NCI-H1694 treated with DMSO at 0.1 percent for 48 hours (cell line): ENCODE results near the gene DEFB131B.
"Not testable (repeated sequence)": the region's sequence is repeated elsewhere in the genome, so short reads cannot be mapped to it uniquely, and the experiment has no call there.

ENCODE experiments used
- DNase-seq: peaks from one replicate; lab custom pipeline; 2025; lab: John Stamatoyannopoulos, UW

The DEFB131B gene

DNA sequence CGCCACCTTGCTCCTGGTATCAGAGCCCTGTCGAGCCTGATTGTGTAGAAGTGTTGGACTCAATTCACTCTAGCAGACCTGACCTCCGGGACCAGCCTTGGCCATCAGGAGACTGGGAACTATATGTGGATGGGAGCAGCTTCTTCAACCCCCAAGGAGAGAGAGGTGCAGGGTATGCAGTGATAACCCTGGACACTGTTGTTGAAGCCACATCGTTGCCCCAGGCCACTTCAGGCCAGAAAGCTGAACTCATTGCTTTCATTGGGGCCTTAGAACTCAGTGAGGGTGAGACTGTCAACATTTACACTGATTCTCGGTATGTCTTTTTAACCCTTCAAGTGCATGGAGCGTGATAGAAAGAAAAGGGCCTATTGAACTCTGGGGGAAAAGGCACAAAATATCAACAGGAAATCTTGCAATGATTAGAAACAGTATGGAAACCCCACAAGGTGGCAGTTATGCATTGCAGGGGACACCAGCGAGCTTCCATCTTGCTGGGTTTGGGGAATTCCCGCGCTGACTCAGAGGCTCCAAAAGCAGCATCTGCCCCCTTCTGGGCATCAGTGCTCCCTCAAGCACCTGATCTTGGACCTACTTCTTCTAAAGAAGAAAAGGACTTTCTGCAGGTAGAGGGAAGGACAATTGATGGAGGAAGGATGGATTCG is 33.2 kb downstream of the DEFB131B start:
- DNase-seq = not testable (repeated sequence)

DNA sequence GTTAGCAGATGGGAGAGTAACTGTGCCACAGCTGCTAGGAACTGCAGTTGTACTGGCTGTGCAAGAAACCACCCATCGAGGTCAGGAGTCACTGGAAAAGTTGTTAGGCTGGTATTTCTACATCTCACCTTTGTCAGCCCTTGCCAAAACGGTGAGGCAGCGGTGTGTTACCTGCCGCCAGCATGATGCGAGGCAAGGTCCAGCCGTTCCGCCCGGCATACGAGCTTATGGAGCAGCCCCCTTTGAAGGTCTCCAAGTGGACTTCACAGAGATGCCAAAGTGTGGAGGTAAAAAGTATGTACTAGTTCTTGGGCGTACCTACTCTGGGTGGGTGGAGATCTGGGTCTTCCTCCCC is 33.7 kb downstream of the DEFB131B start:
- DNase-seq = not testable (repeated sequence)

DNA sequence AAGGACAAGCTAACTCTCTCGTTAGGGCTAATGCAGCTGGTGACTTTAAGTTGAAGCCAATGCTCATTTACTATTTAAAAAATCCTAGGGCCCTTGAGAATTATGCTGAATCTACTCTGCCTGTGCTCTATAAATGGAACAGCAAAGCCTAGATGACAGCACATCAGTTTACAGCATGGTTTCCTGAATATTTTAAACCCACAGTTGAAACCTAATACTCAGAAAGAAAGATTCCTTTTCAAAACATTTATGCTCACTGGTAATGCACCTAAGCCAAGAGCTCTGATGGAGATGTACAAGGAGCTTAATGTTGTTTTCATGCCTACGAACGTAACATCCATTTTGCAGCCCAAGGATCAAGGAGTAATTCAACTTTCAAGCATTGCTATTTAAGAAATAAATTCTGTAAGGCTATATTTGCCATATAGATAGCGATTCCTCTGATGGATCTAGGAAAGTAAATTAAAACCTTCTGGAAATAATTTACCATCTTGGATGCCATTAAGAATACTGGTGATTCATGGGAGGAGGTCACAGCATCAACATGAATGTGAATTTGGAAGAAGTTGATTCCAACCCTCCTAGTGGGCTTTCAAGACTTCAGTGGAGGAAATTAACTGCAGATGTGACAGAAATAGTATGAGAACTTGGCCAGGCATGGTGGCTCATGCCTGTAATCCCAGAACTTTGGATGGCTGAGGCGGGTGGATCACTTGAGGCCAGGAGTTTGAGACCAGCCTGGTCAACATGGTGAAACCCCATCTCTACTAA is 35.7 kb downstream of the DEFB131B start:
- no peak for DNase-seq

DNA sequence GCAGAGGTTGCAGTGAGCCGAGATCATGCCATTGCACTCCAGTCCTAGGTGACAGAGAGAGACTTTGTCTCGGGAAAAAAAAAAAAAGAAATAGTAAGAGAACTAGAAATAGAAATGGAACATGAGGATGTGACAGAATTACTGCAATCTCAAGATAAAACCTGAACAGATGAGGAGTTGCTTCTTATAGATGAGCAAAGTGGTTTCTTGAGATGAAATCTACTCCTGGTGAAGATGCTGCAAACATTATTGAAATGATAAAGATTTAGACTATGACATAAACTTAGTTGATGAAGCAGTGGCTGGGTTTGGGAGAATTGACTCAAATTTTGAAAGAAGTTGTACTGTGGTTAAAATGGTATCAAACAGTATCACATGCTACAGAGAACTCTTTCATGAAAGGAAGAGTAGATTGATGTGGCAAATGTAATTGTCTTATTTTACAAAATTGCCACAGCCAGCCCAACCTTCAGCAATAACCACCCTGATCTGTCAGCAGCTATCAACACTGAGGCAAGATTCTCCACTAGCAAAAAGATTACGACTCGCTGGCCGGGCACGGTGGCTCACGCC is 36.5 kb downstream of the DEFB131B start:
- no peak for DNase-seq

DNA sequence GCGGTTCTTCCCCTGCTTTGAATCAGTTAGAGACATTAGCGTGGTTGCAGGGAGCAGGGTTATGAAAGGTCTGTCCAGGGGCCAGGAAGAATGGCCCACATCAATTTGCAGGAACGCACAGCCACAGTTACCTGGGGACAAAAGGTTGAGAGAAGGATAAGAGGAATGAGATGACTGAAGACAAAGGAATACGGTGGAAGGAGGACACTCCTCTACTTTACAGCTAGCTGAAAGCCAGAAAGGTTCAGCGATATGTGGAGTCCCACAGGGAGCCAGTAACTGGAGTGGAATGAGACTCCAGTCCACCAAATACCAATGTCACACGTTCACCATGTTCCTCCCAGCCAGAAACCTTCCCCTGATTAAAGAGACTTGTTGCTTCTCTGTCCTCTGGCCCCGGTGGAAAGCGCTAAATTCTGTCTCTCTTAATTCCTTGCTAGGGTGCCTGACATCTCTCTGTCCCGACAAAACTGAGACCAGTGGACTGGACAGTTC is 39.4 kb downstream of the DEFB131B start:
- no peak for DNase-seq

DNA sequence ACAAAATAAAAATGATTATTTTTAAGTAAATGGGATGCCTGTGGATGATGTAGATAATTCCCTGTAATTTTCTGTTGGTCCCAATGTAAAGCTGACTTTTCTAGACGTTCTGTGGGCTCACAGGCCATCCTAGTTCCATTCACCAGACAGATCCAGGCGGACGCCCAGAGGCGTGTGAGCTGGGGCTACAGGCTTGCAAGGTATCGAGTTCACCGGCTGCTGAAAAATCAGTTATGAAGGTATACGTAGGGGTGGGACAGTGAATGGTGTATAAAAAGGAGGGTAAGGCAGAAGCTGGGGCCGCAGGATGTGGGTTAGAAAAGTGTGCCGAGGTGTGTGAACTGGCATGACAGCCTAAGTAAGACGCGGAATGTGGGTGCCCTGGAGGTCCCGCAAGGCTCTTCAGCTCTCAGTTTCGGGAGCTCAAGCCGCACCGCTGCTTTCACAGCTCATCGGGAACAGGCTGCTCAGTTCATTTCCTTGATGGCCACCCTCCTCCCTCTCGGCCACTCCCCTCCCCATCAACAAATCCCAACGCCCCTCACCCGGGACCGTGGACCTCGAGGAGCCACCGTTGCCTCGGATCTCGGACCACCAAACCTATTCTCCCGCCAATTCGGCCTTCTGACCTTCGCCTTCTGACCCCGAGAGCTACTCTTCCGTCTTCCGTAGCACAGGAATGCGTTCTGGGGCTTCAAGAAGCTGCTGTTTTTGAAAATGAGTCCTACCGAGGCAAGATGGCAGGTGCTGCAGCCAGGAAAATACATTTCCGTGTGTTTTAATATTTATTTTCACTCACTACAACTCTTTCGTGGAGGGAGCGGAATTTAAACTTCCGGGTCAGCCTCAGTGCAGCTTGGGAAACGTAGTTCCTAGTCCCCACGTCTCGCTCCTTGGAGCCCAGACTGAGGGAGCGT is 49.8 kb downstream of the DEFB131B start, which contains the start of gene XNDC1N:
Gene XNDC1N (minus strand): TSS at position 775 of the 917 bp plus-strand sequence. CDS start 5,241 bp downstream, outside the sequence.
- DNase-seq = peak; percentile 94

DNA sequence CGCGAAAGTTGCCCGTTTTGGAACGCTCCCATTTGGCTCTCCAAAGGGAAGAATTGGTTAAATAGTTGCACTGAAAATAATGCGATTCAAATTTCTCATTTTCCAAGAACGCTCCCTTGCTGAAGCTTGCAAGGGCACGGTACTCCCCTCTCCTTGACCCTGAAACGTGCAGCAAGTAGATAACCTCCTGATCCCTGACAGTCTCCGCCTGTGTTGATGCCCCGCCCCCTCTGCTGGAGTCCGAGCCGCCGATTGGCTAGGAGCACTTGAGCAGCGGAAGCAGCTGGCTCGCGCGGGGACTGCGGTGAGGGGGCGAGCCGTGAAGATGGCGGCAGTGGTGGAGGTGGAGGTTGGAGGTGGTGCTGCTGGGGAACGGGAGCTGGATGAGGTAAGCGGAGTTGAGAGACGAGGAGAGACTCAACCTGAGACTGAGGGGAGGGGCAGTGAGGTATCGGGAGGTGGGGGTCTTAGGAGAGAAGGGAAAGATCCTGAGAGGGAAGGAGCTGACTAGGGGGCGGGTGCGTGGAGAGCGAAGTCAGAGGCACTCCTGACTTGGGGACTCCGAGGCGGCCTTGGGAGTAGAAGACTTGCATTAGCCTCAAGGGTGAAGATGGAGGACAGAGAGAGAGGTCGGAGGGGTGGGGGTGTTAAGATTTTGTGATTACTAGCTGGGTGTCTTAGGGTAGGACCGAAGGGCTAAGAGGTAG is 50.6 kb downstream of the DEFB131B start, which contains the start of gene RNF121:
Gene RNF121 (plus strand): TSS at position 310 of the 707 bp plus-strand sequence. CDS start 16 bp downstream, at position 326.
- peak; percentile 94 for DNase-seq

DNA sequence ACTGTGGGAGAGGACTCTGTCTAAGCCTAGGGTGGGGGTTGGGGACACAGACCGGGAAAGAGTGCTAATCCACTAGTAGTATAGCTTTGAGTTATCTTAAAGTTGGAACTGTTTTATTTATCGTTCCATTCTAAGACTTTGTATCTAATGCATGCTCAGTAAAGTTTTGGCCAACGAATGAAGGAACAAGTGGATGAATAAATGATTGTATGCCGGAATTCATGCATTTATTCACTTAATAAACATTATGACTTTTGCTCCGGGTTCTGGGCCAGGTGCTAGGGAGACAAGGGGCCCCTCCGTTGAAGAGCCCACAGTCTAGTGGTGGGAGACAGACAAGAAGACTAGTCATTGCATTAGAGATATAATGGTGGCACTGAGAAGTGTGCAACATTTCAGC is 51.2 kb downstream of the DEFB131B start:
- no peak for DNase-seq

DNA sequence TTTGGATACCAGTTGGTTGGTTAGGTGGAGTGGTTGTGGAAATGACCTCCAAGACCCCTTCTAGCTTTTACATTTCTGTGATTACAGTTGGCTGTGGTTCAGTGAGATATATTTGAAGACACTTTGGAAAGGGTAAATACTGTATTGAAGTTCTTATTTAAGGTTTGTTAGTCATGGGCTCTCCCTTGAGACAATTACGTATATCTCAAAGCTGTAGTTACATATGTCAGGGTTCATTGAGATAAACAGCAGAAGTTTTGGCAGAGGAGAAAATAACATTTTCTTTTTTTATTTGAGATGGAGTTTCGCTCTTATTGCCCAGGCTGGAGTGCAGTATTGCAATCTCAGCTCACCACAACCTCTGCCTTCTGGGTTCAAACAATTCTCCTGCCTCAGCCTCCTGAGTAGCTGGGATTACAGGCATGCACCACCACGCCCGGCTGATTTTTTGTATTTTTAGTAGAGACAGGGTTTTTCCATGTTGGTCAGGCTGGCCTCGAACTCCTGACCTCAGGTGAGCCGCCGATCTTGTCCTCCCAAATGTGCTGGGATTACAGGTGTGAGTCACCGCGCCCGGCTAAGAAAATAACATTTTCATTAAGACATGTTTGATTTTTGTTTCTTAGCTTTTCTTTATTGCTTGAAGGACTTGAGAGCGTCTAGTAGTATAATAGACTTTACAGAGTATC is 52.4 kb downstream of the DEFB131B start:
- DNase-seq = no peak

DNA sequence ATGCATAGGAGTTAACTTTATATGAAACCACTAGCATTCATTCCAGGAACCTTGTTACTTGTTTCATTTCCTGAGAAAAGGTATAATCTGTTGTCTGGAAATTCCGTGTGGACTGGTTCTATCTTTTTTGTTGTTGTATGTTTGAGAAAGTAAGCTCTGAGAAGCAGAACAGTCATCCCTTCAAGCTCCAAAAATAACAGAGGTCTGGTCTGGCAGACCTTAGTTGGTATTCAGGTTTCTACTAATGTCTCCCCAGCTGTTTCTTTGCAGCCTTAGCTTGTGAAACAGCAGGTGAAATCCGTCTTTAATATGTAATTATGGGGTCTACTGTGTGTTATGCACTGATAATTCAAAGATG is 53.0 kb downstream of the DEFB131B start:
- no peak for DNase-seq

DNA sequence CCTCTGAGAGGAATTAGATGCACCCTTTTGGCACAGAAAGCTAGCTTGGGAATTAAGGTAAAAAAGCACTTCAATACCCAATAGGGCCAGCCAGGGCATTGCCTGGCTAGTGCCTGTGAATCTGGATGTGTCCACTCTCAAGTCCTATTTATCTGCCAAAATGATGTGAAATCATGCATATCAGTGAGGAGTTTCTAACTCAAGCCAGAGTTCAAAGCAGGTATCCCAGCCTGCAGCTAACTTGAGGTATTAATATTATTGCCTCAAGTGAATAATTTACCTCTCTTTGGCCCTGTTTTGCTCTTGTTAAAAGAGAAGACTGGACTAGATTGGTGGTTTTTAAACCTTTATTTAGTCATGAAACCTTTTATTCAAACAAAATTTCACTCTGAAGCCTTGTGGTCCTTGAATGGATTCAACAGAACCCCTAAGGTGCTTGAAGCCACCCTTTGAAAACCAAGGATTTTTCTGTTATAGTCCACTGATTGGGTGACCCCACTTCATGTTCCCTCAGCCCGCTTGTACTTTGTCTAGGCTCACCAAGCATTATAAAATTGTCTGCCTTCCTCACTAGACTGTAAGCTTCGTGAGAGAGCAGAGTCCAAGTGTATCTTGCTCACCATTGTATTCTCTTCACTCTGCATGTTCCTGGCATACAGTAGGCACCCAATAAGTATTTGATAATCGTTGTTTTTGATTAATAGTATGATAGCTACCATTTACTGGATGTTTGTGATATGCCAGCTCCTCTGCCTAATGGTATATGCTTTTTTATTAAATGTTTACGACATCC is 55.1 kb downstream of the DEFB131B start:
- no peak for DNase-seq
